Stimulated activated CD4-positive, alpha-beta T cell treated with anti-CD3 and anti-CD28 coated beads, Interleukin-12 subunit alpha, Interleukin-12 subunit beta, amount 100 ng/mL, for 48 hours (primary cell): ENCODE measurements around the gene PBX1.

Source experiments
- DNase-seq, 3 donors: peaks; one replicate each; pipeline ENCODE4 v3.0.0-alpha.2; 2020; ENCODE audit warnings: low read depth in 2 of 3, low spot score in 1 of 3

The PBX1 gene

DNA sequence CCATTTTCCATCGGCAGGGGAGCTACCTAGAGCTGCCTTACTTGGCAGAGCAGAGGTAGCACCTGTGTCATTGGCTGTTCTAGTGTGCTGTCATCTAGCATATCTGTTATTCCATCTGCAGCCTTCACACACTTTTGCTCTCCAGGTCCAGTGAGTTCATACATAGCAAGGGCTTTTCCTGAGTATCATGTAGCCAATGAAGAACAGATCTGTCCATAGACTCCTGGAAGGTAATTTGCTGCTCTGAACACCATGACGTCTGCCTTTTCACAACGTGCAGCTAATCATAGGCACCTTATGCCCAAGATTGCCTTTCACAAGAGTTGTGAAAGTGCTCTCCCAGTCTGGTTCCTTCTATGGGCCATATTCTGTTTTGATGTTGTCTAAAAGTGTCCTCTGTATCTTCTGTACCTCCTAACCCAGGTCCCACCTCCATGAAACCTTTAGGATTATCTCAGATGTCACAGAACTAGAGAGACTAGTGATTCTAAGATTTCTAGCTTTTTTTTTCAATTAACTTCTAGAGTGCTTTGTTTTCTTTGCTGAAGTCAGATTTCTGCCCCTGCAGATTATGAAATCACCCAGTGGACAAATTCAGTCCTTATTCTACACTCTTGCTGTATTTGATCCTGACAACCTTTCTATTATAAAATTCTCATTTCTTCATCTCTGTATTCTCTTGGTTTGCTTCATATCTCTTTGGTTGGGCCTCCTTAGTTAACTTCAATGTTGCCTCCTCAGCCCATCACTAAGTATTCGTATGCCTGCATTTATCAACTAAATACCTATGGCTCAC, 134.8 kb downstream of the PBX1 start:
- no peak for DNase-seq

- DNase-seq: no peak
Measured at GRCh38 chr1:164694505-164694904, 135.5 kb downstream of the PBX1 start.

GRCh38 chr1:164695956-164696665, 137.1 kb downstream of the PBX1 start:
- no peak for DNase-seq

DNA sequence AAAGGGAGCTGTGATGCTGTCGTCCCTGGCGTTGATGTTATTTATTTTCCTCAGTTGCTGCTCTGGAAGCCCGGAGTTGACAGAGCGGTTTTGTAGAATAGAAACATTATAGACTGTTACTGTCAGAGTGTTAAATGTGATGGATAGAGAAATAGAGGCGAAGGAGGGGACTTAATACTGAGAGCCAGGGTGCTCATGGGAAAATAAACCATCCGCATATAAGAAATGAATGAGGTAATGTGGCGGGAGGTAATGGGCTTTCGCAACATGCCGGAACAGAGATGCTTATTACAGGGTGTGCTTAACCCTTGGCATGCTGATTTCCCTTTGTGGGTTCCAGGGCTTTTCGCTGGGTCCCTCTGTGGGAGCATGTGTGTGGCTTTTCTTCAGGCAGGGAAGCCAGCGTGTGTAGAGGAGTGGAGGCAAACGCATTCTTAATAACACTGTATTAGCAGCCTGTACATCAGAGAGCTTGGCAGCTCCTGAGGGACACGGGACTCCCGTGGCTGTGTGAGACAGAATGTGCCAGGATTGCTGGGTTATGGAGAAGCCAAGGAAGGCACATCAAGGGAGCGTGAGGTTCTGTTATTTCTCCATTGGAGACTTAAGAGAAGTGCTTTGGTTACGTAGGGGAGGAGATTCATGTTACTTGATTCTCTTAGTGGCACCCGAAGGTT, 141.0 kb downstream of the PBX1 start:
- DNase-seq: no peak

DNA sequence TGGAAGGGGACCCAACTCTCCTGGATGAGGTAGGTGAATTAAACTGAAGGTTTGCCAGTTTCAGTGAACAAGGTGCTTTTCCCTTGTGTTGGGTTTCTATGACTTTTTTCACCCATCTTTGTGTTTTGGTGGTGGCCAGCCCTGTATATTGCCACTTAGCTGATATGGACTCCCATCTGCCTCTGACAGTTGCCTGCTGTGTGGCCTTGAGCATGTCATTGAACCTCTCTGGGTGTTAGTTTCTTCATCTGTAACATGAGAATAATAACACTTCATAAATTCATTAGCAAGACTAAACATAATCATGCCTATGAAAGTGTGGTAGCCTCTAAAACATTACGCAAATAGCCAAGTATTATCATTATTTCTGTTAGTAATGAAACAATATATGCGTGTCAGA, 141.7 kb downstream of the PBX1 start:
- DNase-seq: no peak

GRCh38 chr1:164701189-164701761, 142.3 kb downstream of the PBX1 start:
- no peak for DNase-seq

- no peak for DNase-seq
Measured at GRCh38 chr1:164702216-164702615, 143.2 kb downstream of the PBX1 start.

DNA sequence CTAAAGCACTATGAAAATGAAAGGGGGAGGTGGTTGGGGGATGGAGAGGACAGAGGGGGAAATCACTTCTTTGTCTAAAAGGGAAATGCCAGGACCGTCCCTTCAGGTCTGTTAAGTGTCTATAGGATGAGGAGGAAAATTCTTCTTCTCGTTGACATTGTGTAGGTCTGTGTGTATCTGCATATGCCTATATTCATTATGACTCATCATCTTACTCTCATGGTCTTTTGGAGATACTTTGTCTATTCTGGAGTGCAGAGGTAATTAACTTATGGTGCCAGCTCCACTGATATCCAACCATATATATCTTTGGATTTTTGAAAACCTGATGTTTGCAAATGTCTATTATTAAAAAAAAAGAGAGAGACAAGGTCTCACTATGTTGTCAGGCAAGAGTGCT, 143.7 kb downstream of the PBX1 start:
- DNase-seq: no peak

DNA sequence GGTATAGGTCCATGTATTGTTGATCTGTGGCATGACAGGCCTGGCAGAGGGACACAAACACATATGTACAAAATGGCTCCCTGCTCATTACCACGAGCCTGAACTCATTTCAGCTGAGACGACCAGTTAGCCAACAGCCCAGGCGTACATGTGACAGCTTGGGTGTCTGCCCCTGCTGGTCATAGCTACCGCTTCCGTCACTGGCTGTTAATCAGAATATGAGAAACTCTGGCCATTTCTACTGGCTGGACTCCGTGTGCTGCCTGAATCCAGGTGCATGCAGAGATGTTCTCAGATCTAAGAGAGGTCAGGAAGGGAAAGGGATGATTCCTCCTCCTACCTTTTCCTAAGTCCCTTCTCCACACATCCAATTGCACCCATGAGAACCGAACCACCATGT, 144.5 kb downstream of the PBX1 start:
- DNase-seq: no peak

DNA sequence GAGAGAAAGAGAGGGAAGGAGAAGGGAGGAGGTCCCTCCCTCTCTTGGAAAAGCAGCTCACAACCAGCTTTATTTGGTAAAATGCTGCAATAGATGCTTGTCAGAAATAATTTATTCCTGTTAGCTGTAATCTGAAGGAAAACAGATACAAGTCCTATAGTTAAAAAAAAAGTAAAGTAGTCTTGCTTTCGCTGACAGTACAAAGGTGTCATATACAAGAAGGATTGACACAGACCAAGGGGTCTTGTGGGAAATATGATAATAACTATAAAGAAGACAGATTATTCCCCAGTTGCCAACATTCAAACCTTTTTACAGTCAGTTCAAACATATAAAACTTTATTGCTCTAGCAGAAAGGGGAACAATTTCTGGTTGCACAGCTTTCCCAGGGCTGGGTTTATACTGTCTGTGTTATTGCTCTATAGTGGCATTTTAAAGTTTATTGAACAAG, 145.0 kb downstream of the PBX1 start:
- no peak for DNase-seq

- DNase-seq: no peak
Measured at GRCh38 chr1:164704954-164705353, 146.0 kb downstream of the PBX1 start.

DNA sequence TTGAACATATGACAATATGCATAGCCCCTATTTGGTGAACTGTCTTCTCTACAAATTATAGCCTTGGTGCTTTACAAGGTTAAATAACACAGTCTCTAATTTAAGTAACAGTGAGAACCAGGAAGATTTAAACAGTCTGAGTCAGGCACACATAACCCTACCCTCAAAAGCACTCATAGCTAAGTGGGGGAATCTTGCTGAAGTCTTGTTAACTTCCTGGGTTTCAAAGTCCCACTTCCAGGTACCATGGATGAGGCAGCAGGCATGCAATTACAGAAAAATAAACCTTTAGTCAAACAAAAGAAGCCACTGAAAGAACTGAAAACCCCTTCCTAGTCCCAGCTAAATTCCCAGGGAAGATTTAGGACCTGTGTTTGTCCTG, 147.6 kb downstream of the PBX1 start:
- no peak for DNase-seq

DNA sequence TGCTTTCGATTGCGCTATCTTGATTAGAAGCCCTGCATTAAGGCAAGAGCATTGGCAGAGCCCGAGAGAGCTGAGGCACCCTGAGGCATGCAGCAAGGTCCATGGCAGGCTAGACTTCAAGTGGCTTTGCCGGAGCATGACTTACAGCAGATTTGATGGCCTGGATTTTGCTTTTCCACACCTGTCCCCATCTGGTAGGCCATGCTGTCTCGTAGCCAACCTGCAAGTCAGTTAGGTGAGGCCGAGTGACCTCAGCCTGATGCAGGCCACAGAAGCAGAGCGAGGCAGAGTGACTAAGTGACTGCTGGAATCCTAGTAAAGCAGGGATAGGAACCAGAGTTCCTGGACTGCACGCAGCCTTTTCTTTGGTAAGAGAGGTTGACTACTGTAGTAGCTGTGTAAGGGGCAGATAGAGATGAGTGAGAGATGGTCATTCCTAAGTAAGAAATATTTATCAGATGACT, 148.9 kb downstream of the PBX1 start:
- no peak for DNase-seq

GRCh38 chr1:164708596-164708995, 149.6 kb downstream of the PBX1 start:
- DNase-seq: no peak

- no peak for DNase-seq
Measured at GRCh38 chr1:164709126-164709525, 150.1 kb downstream of the PBX1 start.

- no peak for DNase-seq
Measured at GRCh38 chr1:164709541-164710278, 150.7 kb downstream of the PBX1 start.

- no peak for DNase-seq
Measured at GRCh38 chr1:164712131-164713036, 153.4 kb downstream of the PBX1 start.

DNA sequence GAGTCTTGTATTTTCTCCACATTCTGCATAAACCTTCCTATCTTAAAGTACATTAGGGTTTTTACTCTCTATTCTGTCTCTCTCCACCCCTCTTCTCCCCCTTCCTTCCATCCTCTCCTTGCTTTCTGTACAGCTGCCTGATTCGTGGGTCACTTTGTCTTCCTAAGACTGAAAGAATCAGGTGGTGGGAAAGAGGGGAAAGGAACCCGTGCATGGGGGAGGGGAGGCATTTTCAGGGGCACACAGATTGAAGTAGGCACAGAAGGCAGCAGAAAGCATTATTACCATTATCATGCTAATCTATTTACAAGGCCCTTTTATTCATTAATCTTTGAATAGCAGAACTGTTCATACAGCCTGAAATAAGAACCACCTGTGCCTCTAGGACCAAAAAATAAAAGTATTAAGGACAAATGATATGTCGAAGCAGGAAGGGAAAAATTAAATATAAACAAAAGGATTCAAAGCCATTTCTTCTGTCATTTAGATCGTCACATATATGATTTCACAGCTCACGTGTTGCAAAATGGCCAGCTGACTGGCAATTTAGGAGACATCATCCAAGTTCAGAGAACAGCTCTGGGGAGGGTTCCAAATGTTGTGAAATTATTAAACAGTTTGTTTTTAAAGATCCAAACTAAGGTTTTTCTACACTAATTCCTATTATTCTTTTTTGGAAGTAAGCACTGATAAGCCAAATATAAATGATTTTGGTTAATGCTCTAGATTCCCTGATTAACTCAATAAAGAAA, 154.6 kb downstream of the PBX1 start:
- no peak for DNase-seq
